HG03097 (cell line): ENCODE results near the gene ZNF324B.
A peak's percentile ranks its signal among the peaks of the same experiment; 100 is the strongest.
"Not testable (repeated sequence)": the region's sequence is repeated elsewhere in the genome, so short reads cannot be mapped to it uniquely, and the experiment has no call there.

ENCODE experiments used
- ATAC-seq: cut with Tn5 transposase; IDR thresholded peaks from one replicate; pipeline ENCODE4 v1.9.1; 2021; ENCODE audit not compliant: unreplicated experiment, low FRiP score

The ZNF324B gene

DNA sequence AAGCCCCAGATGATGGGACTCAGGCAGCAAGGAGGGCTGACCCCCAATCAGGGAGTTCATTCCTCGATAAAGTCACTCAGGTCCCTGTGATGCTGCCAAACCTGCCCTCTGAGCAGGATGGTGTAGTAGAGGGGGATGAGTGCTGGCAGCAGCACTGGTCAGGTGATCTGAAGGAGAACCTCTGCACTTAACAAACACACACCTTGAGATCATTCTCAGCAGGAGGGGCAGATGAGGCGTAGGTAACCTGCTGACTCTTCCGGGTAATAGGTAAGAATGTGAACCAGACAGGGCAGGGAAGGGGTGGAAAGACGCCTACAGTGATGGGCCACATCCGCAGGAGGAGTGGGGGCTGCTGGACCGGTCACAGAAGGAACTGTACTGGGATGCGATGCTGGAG lies 27.9 kb downstream of the ZNF324B start:
- ATAC-seq: no peak

GRCh38 chr19:58479736-58480480 lies 28.5 kb downstream of the ZNF324B start:
- no peak for ATAC-seq

DNA sequence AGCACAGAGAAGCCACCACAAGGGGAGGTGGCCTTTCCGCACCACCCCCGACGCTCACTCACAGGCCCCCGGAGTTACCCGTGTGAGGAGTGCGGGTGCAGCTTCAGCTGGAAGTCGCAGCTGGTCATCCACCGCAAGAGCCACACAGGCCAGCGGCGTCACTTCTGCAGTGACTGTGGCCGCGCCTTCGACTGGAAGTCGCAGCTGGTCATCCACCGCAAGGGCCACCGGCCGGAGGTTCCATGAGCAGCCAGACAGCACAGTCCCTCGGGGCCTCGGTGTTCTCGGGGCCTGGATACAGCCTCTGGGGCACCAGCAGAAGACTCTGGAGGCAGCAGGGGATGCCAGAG lies 29.0 kb downstream of the ZNF324B start:
- ATAC-seq: no peak

DNA sequence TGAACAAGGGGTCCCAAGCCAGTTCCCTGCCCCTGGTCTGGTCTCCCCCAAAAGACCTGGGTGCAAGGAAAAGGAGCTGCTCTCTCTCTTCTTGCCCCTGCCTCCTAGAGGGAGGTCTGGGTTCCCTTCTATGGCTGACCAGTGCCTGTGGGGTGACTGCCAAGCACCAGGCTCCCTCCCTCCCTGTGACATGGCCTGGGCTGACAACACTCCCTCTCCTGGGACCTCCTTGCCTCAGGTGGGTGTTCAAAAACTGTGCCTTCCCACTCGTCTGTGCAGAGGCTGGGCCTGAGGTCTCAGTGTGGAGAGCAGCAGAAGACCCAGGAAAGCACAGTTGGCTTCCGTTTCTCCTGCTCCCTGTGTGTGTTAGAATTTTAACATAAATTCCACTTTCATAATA lies 29.4 kb downstream of the ZNF324B start:
- ATAC-seq: no peak

GRCh38 chr19:58482372-58482771 lies 30.9 kb downstream of the ZNF324B start:
- ATAC-seq: no peak

DNA sequence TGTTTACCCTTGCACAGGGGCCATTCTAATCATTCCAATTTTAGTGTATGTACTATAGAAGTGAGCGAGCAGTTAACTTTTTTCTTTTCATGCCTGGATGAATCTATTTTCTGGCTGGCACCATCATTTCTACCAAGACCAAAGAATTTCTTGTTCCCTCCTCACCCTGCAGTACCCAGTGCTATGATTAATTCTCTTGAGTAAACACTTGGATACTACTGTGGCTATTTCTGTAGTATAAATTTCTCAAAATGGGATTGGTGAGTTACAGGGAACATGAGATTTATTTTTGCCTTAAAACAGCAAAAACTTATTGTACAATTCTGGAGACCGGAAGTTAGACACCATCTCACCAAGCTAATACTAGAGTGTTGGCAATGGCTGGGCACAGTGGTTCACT lies 32.4 kb downstream of the ZNF324B start:
- no peak for ATAC-seq

DNA sequence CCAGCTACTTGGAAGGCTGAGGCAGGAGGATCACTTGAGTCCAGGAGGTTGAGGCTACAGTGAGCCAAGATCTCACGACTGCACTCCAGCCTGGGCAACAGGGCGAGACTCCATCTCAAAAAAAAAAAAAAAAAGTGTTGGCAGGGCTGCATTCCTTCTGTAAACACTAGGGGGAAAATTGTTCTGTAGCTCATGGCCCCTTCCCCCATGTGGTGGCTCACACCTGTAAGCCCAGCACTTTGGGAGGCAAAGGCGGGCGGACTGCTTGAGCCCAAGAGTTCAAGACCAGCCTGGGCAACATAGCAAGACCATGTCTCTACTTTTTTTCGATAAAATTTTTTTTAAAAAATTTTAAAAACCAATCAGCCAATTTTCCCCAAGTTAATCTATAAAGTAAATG lies 32.9 kb downstream of the ZNF324B start:
- ATAC-seq: not testable (repeated sequence)

- no peak for ATAC-seq
Measured at GRCh38 chr19:58491393-58491792, 40.0 kb downstream of the ZNF324B start.

DNA sequence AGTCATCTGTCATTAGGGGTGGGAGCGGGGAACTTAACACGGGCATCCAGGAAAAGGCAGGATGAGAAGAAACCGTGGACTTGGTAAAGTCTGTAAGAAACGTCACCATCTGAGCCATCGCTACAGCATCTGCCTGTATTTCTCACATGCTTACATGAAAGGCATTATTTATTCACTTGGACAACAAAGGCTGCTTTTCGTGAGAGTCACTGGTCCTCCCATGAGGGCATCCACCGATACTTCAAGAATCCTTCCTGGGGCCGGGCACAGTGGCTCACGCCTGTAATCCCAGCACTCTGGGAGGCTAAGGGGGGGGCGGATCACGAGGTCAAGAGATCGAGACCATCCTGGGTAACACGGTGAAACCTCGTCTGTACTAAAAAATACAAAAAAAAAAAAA lies 40.8 kb downstream of the ZNF324B start:
- ATAC-seq: no peak

GRCh38 chr19:58497634-58498170 lies 46.3 kb downstream of the ZNF324B start:
- ATAC-seq: no peak

- no peak for ATAC-seq
Measured at GRCh38 chr19:58498316-58499020, 47.0 kb downstream of the ZNF324B start.

DNA sequence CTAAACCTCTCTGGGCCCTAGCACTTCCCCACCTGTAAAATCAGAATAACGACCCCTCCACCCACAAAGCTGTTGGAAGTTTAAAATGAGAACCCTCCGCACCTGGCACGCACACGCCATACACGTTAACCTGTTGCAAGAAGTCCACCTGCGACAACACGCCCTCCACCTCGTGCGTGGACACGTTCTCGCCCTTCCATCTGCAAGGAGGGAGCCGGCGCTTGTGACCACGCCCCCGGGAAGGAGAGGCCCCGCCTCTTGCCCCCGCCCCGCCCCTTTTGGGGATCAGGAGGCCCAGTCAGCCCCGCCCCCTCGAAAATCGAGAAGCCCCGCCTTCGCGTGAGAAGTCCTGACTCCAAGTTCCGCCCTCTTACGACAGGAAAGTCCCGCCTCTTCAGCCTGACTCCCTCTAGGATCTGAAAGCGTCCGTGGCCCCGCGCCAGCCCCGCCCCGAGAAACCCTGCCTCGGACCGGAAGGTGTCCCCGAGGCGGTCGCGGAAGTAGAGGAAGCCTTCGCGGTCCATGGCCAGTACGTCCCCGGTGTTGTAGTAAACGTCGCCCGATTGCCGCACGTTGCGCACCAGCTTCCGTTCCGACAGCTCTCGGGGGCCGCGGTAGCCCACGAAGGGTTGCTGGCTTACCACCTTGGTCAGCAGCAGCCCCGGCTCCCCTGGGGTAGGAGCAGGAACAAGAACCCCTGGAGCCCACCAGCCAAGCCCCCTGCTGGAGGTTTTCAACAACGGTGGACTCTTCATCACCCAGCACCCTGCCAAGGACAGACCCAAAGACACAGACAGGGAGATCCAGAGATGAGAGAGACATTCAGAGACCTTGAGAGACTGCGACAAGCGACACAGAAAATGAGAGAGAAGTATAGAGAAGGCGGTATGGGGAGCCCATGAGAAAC lies 47.9 kb downstream of the ZNF324B start:
- ATAC-seq: peak; percentile 80

DNA sequence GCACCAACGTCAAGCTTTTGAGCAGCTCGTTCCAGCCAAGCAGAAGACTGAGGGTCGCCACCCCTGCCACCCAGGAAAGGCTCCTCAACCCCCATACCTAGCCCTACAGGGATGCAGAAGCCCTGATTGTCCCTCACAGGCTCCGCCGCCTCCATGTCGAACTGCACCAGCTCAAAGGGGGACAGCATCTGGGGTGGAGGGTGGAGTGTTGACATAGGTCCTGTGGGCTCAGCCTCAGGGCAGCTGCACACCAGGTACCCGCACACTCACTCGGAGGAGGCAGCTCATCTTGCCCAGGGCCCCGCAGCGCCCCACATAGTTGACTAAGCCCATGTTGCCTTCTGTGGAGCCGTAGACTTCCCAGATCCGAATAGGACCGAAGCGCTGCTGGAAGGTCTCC lies 48.8 kb downstream of the ZNF324B start:
- no peak for ATAC-seq
